Uterus (tissue), 2 donors: ENCODE data around the gene CYFIP1.

Source experiments
- CTCF ChIP-seq, 4 experiments: fragments of 200-600 bp in 2 of 4; fragments of 450-650 bp in 2 of 4; sonication (generic) in 2 of 4; IDR thresholded peaks; one replicate each; pipeline ENCODE4 v1.5.1; 2016 to 2019; ENCODE audit warnings: antibody characterized with exemption in 4 of 4, mild to moderate bottlenecking in 2 of 4, moderate library complexity in 1 of 4
- POLR2A ChIP-seq, 2 donors: fragments of 450-650 bp; IDR thresholded peaks; one replicate each; pipeline ENCODE4 v1.6.1; 2016; ENCODE audit warnings: antibody characterized with exemption in 2 of 2, mild to moderate bottlenecking in 1 of 2, moderate library complexity in 1 of 2

- no peak for TF ChIP-seq POLR2A (IDR thresholded peaks at IDR 0.05)
- no peak for TF ChIP-seq CTCF (IDR thresholded peaks at IDR 0.05)
Measured at GRCh38 chr15:22903427-22903826, 76.7 kb downstream of the CYFIP1 start.
